Hippocampal formation (tissue), 2 donors: Measurements from ENCODE around the gene PDE11A.
"Not testable (repeated sequence)": the region's sequence is repeated elsewhere in the genome, so short reads cannot be mapped to it uniquely, and the experiment has no call there.

ENCODE experiments used
- DNase-seq, 2 donors: peaks; one replicate each; lab custom pipeline; 2025; lab: John Stamatoyannopoulos, UW

Gene PDE11A

DNA sequence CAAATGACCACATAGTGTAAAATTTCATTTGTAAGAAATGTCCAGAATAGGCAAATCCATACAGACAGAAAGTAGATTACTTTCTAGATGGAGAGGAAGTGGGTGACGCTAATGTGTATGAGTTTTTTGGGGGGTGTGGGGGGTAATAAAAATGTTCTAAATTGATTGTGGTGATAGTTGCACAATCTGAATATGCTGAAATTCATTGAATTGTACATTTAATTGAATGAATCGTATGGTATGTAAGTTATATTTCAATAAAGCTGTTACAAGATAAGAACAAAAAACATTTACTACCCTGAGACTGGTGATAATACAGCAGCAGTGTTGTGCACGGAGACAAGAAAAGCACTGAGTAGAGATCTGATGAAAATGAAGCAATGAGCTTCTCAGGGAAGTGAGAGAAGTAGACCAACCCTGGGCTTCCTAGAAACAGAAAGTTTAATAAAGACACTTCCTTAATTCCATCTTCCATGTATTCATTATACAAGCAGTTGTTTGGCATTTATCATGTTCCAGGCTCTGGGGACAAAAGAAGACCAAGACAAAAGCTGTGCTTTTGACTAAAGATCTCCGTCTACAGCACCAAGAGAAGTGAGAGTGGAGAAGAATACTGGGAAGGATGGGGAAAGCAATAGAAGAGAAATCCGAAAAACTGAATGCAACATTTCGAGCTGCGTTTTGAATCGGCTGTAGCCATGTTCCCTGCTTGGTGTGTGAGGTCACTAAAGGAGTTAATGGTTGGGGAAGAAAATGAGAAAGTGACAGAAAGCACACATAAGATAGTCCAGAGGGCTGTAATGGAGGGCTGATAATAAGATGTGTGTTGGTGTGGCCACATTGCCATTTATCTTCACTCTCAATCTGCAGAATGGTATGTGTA is 1.8 kb upstream of the PDE11A start:
- DNase-seq = no peak

- no peak for DNase-seq
Measured at GRCh38 chr2:178072000-178072382, 586 bp downstream of the PDE11A start.

DNA sequence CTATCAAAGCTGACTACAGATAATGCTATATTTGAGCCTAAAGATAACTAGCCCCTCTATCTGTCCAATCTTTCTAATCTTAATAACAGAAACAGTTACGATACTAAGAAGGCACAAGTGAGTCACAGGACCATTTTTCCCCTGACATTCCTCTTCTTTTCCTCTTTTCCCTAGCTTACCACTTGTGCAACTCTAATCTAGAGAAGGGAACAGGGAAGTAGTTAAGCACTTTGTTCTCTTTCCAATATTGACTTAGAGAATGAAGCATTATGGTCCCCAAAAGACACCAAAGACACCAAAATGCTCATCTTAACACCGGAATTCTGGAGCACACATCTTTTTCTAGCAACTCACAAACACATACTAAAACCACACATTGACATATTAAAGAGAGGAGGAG is 1.8 kb downstream of the PDE11A start:
- DNase-seq = no peak

GRCh38 chr2:178069551-178069950 is 3.0 kb downstream of the PDE11A start:
- DNase-seq = no peak

DNA sequence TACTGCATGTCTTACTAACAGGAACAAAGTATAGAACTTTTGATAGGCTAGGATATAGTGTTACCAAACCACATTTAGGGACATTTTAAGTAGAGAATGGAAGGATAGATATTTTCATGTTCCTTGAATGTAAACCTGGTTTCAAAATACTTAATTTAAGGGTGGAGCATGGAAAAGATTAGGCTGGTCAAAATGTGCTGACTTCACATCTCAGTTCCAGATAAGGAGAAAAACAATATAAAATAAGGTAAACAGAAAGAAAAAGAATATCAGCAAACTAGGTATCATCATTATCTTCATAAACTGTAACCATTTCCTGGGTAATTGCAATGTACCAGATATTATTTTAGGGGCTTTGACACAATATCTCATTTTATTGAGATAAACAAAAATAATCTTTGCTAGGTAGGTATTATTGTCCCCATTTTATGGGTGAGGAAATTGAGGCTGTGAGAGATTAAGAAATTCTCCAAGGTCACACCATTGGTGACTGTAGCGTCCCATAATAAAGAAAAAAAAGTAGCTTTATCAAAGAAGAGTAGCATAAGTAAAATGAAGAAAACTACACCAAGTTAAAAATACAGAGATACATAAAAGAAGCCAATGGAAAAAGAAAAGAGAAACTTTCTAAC is 3.6 kb downstream of the PDE11A start:
- no peak for DNase-seq

DNA sequence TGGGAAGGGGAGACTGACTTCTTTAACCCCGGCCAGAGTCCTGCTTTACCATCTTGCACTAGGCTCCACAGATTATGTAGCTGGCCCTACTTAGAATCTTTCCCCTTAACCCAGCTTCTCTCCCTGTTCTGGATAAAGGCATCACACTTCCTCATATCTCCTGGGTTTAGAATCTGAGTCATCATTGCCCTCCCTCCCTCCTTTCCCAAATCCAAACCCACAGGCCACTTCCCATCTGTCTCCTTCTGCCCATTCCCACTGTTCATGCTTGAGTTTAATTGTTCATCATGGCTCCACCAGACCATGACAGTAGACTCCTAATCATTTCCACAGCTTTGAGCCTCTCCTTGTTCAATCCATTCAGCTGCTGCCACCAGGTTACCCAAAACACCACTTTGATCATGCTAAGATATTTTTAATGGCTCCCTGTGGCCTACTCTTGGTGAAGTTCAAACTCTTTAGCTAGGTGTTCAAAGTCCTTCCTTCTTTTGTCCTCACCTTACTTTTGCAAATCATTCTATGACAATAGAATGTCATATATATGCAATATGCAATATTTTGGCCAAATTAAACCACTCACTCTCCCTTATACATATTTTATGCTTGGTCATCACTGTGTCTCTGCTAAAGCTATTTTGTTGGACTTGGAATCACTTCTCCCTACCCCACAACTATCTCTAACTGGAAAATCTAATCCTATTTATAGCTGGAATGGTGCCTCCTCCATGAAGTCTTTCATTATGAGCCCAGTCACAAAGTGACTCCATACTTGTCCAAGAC is 5.5 kb downstream of the PDE11A start:
- DNase-seq = no peak

DNA sequence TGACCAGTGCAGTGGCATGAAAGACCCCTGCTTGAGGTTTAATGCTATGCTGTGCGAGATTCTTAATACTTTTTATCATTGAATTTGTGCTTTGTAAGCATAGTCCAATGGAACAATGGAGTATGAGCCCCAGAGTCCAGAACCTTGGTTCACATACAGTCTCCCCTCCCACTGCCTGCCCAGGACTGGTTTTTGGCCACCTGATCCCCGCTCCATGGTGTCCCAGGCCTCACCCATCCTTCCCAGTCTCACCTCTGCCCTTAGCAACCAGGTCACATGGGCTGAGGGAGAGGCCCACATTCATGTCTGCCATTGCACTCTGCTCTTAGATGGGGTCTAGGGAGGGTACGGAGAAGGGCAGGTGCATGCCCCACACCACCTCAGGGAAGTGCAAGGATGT is 6.3 kb downstream of the PDE11A start:
- DNase-seq = no peak

GRCh38 chr2:178059681-178060080 is 12.9 kb downstream of the PDE11A start:
- DNase-seq = no peak

- DNase-seq = no peak
Measured at GRCh38 chr2:178059111-178059510, 13.5 kb downstream of the PDE11A start.

- DNase-seq = no peak
Measured at GRCh38 chr2:178057179-178057680, 15.3 kb downstream of the PDE11A start.

- no peak for DNase-seq
Measured at GRCh38 chr2:178056345-178056744, 16.2 kb downstream of the PDE11A start.

DNA sequence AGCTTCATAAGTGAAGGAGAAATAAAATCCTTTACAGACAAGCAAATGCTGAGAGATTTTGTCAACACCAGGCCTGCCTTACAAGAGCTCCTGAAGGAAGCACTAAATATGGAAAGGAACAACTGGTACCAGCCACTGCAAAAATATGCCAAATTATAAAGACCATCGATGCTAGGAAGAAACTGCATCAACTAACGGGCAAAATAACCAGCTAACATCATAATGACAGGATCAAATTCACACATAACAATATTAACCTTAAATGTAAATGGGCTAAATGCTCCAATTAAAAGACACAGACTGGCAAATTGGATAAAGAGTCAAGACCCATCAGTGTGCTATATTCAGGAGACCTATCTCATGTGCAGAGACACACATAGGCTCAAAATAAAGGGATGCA is 21.3 kb downstream of the PDE11A start:
- DNase-seq = not testable (repeated sequence)

DNA sequence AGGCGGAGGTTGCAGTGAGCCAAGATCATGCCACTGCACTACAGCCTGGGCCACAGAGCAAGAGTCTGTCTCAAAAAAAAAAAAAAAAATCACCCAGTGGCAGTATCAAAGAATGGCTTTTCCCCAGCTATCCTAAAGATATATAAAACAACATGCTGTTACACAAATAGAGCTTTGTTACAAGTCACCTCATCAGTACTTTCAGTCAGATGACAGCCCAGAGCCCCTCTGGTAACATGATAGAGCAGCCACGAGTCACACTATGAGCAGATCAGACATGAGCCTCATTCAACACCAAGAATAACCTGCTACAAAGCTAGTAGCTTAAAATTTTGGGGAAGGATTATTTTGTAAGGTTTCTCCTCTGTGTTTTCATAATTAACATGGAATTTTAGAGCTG is 25.2 kb downstream of the PDE11A start:
- no peak for DNase-seq

- no peak for DNase-seq
Measured at GRCh38 chr2:178044836-178045235, 27.7 kb downstream of the PDE11A start.

GRCh38 chr2:178043266-178043665 is 29.3 kb downstream of the PDE11A start:
- no peak for DNase-seq

- not testable (repeated sequence) for DNase-seq
Measured at GRCh38 chr2:178033583-178033982, 39.0 kb downstream of the PDE11A start.

GRCh38 chr2:178029342-178029741 is 43.2 kb downstream of the PDE11A start:
- no peak for DNase-seq

- DNase-seq = no peak
Measured at GRCh38 chr2:178025551-178026185, 46.9 kb downstream of the PDE11A start.

GRCh38 chr2:178018141-178018540 is 54.4 kb downstream of the PDE11A start:
- DNase-seq = no peak

DNA sequence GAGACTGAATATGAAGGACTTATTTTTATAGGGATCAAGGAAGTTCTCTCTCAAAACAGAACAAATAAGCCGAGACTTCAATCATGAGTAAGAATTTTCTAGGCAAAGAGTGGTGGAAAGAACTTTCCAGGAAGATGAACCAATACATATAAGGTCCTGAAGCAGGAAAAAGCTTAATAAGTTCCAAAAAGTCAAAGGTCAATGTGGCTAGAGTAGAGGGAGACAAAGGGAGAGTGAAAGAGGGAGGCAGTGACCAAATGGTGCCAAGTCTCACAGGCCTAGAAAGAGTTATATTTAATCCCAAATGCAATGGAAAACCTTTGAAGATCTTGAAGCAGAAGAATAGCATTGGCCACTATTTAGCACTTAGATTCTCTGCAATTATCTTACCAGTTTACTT is 56.0 kb downstream of the PDE11A start:
- no peak for DNase-seq

GRCh38 chr2:178012639-178013038 is 59.9 kb downstream of the PDE11A start:
- DNase-seq = no peak

GRCh38 chr2:178009813-178010212 is 62.8 kb downstream of the PDE11A start:
- no peak for DNase-seq
